GM12892 (cell line): Measurements from ENCODE around the gene DQX1.

Experiments used
- DNase-seq: peaks from one replicate; pipeline ENCODE4 v3.0.0; 2011; ENCODE audit not compliant: insufficient read length
- FAIRE-seq: peaks from 2 replicates; lab custom pipeline; 2011; peaks lifted over from hg19 to GRCh38; lab: Jason Lieb, UNC
- POLR2A ChIP-seq: IDR thresholded peaks from 2 replicates; pipeline ENCODE4 v1.6.1; 2011; ENCODE audit warnings: low read depth, low read length, control low read depth
- POLR2AphosphoS5 ChIP-seq: IDR thresholded peaks from 2 replicates; pipeline ENCODE4 v1.6.1; 2011; ENCODE audit warnings: low read depth, low read length, control low read depth
- TAF1 ChIP-seq: IDR thresholded peaks from 2 replicates; pipeline ENCODE4 v1.6.1; 2011; ENCODE audit warnings: low read depth, mild to moderate bottlenecking, control low read depth, low read length, borderline replicate concordance

Gene DQX1

GRCh38 chr2:74552914-74553811 lies 27.1 kb upstream of the DQX1 start:
- TF ChIP-seq POLR2AphosphoS5 (0 out of 2 replicates have a peak, but pooled peaks have one; percentile 14), POLR2A (no peak)
- FAIRE-seq = peak; percentile 86
- no peak for DNase-seq

GRCh38 chr2:74551942-74552913 lies 26.2 kb upstream of the DQX1 start:
- no peak for DNase-seq
- TF ChIP-seq TAF1 (peak; percentile 48; the same call in 1 of the 2 replicates), POLR2A (no peak), POLR2AphosphoS5 (no peak)
- FAIRE-seq = peak; percentile 70

- FAIRE-seq (no peak), DNase-seq (no peak)
- TF ChIP-seq POLR2A (0 out of 2 replicates have a peak, but pooled peaks have one; percentile 3), TAF1 (no peak)
Measured at GRCh38 chr2:74551530-74551929, 25.5 kb upstream of the DQX1 start.

- DNase-seq (no peak), FAIRE-seq (no peak)
- TF ChIP-seq POLR2AphosphoS5 (no peak), POLR2A (no peak), TAF1 (no peak)
Measured at GRCh38 chr2:74550231-74550630, 24.2 kb upstream of the DQX1 start.

DNA sequence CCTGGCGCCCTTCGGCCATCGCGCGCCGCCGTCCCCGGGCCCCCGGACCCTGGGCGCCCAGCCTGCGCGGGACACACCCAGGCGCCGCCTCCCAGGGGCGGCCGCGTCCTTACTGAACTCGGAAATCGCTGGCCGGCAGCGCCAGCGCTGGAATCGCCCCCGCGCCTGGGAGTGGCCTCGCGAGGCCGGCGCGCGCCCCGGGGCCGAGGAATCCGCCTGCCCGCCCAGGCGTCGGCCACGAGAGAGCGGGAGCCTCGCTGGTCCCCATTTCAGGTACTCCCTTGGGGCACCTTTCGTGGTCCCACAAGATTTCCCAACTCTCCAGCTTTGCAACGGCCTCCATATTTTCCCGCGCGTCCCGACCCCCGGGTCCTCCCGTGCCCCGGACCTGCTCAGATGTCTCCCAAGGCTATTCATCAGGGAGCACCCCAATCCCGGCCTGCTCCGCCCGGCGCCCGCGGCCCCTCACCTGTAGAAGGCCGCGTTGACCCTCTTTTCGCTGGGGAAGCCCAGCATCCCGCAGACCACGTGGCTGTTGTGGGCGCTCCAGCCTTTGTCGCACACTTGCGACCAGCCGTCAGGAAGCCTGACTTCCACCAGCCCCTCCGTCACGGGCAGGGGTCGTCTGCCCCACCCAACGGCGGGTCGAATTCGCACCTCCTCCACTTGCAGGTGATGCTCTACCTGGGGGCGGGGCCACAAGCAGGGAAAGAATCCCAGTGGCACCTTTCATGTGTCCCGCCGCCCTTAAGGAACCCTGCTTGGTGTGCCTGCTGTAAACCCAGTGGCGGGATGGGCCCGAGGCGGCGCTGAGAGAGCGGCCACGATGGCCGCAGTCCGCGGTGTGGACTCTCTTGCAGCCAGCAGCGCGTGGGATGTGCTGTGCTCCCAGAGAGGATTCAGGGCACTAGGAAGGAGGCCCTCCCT lies 23.1 kb upstream of the DQX1 start:
- peak; percentile 30 for FAIRE-seq
- TF ChIP-seq TAF1 (peak; percentile 31; the same call in 1 of the 2 replicates), POLR2A (peak; percentile 58; the same call in 1 of the 2 replicates), POLR2AphosphoS5 (no peak; the same call in 1 of the 2 replicates)
- no peak for DNase-seq

DNA sequence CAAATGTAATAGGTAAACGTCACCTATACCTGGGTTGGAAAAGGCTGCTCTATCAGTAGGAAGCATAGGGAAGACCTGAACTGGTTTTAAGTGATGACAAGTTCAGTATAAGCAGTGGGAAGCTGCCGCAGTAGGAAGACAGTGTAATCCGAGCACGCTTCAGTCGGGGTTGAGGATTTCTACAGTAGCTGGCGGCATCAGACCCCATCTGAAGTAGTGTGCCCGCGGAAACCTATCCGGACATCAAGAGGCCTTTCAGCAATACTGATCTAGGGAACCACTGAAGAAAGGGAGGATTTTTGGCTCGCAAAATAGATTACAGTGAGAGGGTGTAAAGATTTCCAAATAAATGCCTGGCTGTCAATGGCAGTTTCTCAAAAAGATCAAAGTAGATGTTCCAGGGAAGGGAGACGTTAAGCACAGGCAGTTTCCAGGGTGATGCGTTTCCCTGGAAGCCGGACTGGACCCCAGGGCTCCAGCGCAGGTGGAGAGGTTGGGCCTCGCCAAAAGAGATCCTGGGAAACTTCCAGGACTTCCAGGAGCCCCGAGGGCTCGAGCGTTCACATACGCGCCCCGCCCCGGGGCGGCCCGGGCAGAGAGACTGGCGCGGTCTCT lies 22.4 kb upstream of the DQX1 start:
- FAIRE-seq (no peak), DNase-seq (no peak)
- TF ChIP-seq POLR2AphosphoS5 = no peak
- no peak for TF ChIP-seq TAF1
- no peak for TF ChIP-seq POLR2A

- DNase-seq (no peak), FAIRE-seq (no peak)
- no peak for TF ChIP-seq POLR2AphosphoS5
- TF ChIP-seq TAF1 = no peak
- no peak for TF ChIP-seq POLR2A
Measured at GRCh38 chr2:74546004-74546403, 20.0 kb upstream of the DQX1 start.

DNA sequence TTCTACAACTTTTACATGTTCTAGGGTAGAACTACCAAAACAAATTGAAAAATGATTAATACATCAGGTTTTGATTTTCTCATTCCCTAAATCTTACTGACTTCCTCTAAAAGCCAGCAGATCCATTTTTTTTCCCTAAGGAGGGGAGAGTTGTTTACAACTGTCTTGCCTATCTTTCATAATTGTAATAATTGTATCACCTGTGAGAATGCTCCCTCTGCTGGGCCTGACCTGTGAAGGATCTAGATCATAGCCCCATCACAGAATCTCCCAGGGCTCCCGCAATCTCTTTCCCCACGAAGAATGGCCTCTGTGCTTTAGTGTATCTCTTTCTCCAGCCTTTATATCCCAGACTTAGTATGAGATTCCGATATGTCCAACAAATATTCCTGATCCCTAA lies 18.6 kb upstream of the DQX1 start:
- TF ChIP-seq TAF1 (no peak), POLR2AphosphoS5 (no peak), POLR2A (no peak)
- DNase-seq (no peak), FAIRE-seq (no peak)

DNA sequence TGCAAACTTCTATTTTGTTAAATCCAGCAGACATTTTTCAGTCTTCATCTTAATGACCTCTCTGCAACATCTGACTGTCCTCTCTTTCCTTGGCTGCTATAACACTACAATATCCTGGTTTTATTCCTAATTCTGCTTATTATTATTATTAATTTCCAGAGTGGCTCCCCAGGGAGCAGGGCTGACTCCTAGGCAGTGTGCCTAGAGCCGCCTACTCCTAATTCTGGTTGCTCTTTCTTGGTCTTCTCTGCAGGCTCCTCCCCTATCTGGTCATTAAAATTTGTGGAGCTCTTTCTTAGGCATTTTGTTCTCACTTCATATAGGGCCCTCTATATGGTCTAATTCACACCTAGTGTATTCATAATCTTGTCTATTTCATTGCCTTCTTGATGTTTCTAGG lies 16.9 kb upstream of the DQX1 start:
- DNase-seq = no peak
- FAIRE-seq = no peak
- no peak for TF ChIP-seq POLR2AphosphoS5
- TF ChIP-seq POLR2A = no peak
- no peak for TF ChIP-seq TAF1

DNA sequence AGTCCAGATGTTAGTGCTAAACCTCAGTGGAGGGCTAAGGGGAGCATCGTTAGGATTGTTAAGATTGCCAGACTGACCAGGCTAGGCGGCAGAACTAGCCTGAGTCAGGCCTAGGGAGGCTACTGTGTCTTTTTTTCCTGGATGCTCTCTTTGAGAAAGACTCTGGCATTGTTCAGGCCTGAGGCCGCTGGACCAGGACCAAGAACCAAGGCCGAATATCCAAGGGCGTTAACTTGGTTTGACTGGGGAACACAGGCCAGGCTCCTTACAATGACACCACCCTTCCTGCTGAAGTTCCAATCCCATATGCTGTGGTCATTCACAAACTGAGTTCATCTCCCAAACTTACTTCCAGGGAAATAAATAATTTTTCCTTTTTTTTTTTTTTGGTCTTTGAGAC lies 14.3 kb upstream of the DQX1 start:
- no peak for TF ChIP-seq TAF1
- TF ChIP-seq POLR2A = no peak
- 0 out of 2 replicates have a peak, but pooled peaks have one; percentile 2 for TF ChIP-seq POLR2AphosphoS5
- DNase-seq (no peak), FAIRE-seq (no peak)
